ENCODE measurements around the gene PSMG3.

PSMG3 gene

DNA sequence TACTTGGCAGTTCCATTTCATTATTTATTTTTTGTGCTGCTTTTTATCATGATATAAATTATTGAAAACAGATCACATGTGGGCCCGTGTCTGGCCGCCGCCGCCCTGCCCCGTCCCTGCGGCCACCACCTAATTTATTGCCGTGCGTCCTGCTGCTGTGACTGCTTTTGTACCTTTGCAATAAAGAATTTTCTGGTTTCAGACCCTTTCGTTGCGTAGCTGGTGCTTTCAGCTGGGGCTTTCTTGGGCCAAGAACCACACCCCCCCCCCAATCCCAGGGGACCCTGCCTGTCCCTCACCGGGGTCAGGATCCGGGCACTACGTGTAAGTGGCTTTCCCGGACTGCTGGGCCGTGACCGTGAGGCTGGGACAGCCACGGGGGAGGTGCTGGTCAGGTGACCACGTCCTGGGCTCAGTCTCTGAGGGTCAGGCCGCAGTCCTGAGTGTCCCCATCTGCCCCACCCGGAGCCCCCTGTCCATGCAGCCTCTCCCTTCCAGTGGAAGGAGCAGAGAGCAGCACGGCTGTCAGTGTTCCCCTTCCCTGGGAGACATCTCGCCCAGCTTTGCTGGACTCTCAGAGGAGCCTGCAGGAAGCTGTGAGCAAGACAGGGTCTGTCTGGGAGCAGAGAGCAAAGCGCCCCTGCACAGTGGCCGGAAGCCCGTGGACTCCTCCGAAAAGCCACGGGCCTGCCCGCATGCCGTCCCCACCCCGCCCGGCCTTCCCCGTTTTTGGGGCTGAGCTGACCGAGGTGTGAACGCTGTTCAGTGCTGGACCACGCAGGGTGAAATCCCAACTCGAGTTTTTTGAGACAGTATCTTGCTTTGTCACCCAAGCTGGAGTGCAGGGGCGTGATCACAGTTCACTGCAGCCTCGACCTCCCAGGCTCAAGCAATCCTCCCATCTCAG lies 26.7 kb downstream of the PSMG3 start:
- no peak for DNase-seq

GRCh38 chr7:1542329-1542728 lies 27.5 kb downstream of the PSMG3 start:
- no peak for DNase-seq

- DNase-seq: no peak
These were observed 28.2 kb downstream of the PSMG3 start for GRCh38 chr7:1541431-1542162.

GRCh38 chr7:1540776-1541271 lies 29.0 kb downstream of the PSMG3 start:
- DNase-seq: no peak

DNA sequence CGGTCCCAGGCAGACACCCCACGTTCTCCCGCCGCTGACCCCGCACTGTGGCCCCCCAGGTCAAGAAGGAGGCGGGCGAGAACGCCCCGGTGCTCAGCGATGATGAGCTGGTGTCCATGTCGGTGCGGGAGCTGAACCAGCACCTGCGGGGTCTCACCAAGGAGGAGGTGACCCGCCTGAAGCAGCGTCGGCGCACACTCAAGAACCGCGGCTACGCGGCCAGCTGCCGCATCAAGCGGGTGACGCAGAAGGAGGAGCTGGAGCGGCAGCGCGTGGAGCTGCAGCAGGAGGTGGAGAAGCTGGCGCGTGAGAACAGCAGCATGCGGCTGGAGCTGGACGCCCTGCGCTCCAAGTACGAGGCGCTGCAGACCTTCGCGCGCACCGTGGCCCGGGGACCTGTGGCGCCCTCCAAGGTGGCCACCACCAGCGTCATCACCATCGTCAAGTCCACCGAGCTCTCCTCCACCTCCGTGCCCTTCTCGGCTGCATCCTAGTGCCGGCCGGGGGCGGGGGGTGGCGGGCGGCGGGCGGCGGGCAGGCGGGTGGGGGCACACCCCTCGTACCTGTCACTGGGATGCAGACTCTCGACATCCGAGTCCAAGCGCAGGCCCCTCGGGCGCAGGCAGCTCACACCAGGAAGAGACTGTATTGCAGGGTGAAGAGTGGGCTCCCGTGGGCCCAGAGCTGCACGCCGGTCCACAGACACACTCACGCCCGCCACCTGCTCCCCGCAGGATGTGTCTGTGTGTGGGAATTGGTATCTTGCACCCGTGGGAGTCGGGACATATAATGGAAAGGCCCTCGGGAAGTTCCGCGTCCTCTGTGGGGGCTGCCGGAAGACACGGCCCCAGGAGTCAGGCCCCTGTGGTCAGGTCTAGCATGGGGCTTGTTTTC lies 29.7 kb downstream of the PSMG3 start:
- no peak for DNase-seq

DNA sequence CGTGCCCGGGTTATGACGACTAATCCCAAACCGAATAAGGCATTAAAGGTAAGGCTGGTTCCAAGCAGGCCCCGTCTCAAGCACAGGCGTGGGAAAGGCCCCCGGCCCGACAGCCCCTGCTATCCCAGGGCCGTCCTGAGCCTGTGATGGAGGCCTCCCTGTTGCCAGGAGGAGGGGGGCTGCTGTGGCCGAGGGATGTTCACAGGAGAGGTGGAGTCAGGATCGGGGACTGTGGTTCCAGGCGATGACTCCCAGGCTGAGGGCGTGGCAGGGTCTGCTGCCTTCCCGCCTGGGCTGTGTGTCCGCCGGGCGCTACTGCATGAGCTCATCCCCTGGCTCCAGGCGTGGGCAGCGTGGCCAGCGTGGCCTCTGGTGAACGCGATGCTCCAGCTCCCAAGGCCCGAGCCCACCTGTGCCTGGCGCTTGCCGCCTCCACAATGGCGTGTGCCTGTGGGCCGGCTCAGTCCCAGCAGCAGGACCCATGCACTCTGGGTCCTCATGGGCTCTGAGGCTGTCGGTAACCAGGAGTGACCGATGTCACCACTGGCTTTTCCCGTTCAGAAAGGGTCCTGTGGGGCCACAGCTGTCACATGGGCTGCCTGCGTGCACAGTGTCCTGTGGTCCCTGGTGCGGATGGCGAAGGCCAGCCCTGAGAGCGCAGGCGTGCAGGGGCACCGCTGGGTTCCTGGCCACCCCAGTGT lies 30.5 kb downstream of the PSMG3 start:
- no peak for DNase-seq

DNA sequence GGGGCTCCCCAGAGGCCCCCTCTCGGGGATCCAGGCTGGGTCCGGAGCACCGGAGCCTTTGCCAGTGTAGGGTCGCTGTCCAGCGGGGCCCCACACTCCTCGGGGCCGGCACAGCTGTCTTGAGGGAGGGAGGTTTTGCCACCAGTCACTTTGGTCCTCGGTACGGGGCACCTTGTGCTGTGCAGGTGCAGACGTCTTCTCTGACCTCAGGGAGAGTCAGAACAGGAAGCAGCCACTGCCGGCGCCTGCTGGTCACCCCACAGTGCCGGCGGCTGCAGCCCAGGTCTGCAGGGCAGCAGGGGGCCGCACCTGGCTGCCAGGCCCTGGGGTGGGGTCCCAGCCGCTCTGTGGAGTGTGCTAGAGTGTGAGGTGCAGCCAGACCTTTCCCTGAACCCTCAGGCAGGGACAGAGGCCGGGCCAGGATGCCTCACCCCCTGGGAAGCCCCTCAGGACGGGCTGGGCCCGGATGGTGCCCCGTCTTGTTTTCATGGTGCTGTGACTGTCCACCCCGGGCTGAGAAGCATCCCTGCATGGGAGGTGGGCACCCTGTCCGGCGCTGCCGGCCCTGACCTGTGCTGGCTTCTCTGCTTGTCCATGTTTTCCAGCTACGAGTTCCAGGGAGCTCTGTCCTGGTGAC lies 31.2 kb downstream of the PSMG3 start:
- DNase-seq: no peak

- no peak for DNase-seq
These were observed 32.1 kb downstream of the PSMG3 start for GRCh38 chr7:1537535-1538412.

- DNase-seq: no peak
These were observed 32.9 kb downstream of the PSMG3 start for GRCh38 chr7:1536743-1537534.

- no peak for DNase-seq
These were observed 33.4 kb downstream of the PSMG3 start for GRCh38 chr7:1536455-1536742.

DNA sequence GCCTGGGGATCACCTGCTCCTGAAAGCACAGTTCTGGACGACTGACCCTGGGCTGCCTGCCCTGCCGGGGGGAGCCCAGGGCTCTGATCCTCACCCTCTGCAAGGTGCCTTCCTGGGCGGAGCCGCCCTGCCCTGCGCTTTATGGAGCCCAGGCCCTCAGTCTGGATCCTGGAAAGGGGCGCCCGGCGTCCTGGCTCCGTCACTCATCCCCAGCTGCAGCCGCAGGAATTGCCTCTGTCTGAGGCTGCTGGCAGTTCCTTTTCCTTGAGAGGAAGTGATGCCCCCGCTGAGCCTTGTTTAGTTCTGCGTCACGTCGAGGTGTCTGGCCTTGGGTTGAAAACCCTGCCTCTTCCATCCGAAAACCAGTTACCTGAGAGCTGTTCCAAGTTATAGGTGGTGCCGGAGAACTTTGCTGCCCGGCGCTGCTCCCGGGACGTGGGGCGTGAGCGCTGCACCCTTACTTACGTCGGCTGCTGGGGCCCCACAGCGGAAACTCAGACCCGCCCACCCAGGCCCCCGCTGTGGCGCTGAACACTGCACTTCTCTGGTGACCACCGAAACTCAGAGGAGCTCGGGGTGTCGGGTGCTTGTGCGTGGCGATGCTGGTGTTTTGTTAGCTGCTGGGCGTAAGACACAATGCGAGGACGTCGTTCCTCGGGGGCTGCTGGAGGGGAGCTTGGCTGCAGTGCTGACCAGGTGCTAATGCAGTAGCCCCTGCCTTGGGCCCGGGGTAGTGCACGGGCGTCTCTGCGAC lies 34.0 kb downstream of the PSMG3 start:
- no peak for DNase-seq

GRCh38 chr7:1535100-1535458 lies 34.8 kb downstream of the PSMG3 start:
- DNase-seq: no peak

GRCh38 chr7:1534330-1535099 lies 35.3 kb downstream of the PSMG3 start:
- no peak for DNase-seq

DNA sequence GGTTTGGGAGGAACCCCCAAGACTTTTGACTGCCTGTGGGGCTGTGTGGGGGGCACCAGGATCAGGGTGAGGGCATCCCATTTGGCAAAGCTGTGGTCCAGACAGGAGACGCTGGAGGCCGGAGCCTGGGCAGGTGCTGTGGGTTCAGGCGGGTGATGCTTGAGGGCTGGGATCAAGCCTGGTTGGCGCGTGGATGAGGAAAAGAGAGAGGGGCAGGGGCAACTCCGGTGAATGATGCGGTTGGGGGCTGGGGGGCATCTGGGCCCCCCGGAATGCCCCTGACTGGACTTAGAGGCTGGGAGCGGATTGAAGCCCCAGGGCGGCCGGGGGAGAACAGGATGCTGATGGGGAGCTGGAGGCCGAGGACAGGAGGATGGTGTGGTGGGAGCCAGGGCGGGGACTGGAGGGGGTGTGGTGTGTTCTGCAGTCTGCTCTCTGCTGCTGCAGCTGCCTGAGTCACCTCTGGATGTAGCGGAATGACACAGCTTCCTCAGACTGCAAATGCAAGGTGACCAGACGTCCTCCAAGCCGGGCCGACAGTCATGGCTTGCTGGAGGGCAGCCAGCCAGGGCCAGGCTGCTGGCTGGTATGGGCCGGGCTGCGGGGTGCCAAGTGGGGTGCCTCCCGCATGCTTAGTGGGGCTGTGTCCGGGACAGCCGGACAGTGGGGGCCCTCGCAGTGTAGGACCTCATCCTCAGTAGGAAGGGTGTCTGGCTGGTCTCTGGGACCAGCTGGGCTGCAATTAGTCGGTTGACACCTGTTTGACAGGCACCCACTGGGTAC lies 36.1 kb downstream of the PSMG3 start:
- DNase-seq: no peak

GRCh38 chr7:1533255-1533546 lies 36.6 kb downstream of the PSMG3 start:
- DNase-seq: no peak

- DNase-seq: peak; percentile 74
These were observed 37.2 kb downstream of the PSMG3 start for GRCh38 chr7:1532456-1533254.

DNA sequence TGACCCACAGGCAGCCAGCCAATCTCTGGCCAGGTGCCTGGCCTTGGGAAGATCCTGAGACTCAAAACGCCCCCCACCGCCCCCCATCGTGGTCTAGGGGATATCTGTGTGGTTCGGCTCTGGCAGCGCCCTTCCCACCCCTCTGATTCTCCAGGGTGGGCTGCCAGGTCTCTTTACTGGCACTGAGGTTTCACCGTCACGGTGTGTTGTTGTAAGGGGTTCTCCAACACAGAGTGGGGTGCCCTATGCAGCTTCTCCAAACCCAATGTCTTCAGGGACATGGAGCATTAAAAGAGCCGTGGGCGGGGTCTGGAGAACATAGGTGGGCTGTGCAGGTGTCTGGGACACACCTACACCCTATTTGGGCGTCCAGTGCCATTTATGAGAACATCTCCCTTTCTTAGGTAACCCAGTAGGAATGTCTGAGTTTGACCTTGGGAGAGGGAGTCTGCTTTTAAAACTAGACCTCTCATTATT lies 37.8 kb downstream of the PSMG3 start:
- DNase-seq: peak; percentile 48

All from activated T-cell treated with anti-CD3 and anti-CD28 coated beads, Interleukin-2, amount 50 U/mL, for 1 hour (primary cell).